ENCODE measurements around the gene HNRNPM.

HNRNPM gene

DNA sequence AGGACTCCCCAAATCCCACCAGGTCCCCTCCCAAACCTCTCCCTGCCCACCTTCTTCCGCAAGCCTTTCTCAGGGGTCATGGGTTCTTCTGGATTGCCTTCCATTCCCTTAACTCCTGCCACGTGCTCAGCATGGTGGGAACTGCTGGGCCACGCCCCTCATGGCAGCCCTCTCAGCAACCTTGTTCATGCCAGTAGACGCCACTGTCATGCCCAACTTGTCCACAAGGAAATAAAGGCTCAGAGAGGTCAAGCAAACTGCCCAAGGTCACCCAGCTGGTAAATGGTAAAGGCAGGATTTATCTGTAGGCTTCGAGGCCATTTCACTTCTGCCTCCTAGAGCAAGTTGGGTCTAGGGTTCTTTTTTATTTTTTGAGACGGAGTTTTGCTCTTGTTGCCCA is 46.8 kb downstream of the HNRNPM start:
- DNase-seq, result no peak
- TF ChIP-seq POLR2A (IDR thresholded peaks at IDR 0.05; ENCODE audit: low read length) (no peak), GATA1 (IDR thresholded peaks at IDR 0.05; ENCODE audit: low read depth, low read length) (no peak)

DNA sequence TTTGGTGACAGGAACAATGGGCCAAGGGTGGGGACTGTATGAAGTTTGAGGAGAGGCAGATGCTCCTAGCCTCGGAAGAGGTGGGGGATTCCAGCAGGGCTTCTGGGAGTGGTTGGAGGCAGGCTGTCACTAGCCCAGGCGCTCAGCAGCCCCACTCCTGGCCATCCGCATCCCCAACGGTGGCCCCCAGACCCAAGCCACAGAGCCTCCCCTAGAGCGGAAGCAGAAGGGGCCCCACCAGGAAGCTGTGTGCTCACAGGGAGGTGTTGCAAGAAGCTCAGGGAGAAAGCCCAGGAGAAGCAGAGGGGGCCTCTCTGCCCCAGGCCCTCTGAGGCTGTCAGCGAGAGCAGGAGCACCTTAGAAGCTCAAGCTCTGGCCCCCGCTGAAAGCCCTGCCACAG is 49.4 kb downstream of the HNRNPM start:
- no peak for DNase-seq
- TF ChIP-seq GATA1 (IDR thresholded peaks at IDR 0.05; ENCODE audit: low read depth, low read length), result no peak
- no peak for TF ChIP-seq POLR2A (IDR thresholded peaks at IDR 0.05; ENCODE audit: low read length)

DNA sequence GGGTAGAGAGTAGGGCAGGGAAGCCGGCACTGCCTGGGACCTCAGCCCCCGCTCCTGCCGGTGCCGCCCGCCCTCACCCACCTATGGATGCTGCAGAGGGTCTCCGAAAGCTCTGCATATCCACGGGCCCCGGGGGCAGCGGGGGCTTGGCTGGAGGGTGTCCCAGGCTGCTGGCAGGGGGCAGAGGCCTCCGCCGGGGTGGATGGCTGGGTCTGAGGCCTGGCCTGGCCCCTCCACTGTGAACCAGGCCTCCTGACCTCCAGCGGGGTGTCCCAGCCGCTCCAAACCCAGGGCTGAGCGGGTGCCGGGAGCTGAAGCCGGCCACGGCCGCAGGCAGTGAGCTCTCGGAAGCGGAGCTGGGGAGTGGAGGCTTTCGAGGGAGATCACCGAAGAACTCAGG is 53.5 kb downstream of the HNRNPM start:
- DNase-seq, result no peak
- TF ChIP-seq POLR2A (IDR thresholded peaks at IDR 0.05; ENCODE audit: low read length) (no peak), GATA1 (IDR thresholded peaks at IDR 0.05; ENCODE audit: low read depth, low read length) (no peak)

DNA sequence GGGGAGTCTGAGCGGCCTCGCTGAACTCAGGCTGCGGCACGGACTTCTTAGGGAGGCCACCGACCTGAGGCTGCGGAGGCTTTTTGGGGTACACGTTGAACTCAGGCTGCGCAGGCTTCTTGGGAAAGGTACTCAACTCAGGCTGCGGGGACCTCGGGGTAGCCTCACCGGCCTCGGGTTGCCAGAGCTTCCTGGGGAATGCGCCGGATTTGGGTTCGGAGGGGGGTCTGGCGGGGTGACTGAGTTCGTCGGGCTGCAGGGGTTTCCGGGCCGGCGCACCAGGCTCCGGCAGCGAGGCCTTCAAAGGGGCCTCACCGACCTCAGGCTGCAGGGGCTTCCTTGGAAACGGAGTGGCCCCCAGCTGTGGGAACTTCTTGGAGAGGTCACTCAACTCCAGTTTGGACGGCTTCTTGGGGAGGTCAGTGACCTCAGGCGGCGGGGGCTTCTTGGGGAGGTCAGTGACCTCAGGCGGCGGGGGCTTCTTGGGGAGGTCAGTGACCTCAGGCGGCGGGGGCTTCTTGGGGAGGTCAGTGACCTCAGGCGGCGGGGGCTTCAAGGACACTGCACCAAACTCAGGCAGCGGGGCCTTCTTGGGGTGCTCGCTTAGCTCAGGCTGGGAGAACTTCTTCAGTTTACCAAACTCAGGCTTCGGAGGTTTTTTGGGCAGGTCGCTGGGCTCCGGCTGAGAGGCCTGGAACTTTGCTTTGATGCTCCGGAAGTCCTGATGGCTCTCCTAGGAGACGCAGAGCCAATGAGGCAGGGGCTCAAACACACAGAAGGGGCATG is 54.5 kb downstream of the HNRNPM start:
- TF ChIP-seq POLR2A (IDR thresholded peaks at IDR 0.05; ENCODE audit: low read length) (no peak), GATA1 (IDR thresholded peaks at IDR 0.05; ENCODE audit: low read depth, low read length) (no peak)
- no peak for DNase-seq

DNA sequence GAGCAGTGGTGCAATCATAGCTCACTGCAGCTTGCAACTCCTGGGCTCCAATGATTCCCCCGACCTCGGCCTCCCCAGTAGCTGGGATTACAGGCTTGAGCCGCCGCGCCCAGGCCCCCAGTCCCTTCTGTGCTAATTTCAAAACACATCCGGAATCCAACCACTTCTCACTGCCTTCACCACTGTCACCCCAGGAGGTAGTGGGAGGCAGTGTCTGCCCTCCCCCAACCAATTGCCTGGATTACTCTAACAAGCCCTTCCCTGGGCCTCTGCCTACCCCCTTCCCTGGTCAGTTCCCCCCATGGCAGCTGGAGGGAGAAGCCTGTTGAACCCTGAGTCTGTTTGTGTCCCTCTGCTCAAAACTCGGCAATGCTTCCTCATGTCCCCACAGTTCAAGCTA is 55.4 kb downstream of the HNRNPM start:
- TF ChIP-seq POLR2A (IDR thresholded peaks at IDR 0.05; ENCODE audit: low read length), result no peak
- no peak for TF ChIP-seq GATA1 (IDR thresholded peaks at IDR 0.05; ENCODE audit: low read depth, low read length)
- DNase-seq, result no peak

DNA sequence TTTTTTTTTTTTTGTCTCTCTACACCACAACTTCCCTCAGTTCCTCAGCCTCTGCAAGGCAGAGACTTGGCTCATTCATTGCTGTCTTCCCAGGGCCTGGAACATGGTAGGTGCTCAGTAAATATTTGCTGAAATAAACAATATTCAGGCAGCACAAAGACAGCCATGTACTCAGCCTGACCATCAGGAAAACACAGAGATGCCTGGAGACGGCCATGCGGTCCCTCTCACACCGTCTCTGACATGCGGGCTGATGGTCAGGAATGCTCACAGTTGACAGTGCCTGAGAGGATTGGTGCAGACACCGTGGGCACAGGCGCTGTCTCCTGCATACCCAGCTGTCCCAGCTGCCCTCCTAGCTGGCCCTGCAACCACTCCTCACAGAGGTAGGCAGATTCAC is 56.7 kb downstream of the HNRNPM start:
- TF ChIP-seq POLR2A (IDR thresholded peaks at IDR 0.05; ENCODE audit: low read length) (no peak), GATA1 (IDR thresholded peaks at IDR 0.05; ENCODE audit: low read depth, low read length) (no peak)
- DNase-seq, result no peak

DNA sequence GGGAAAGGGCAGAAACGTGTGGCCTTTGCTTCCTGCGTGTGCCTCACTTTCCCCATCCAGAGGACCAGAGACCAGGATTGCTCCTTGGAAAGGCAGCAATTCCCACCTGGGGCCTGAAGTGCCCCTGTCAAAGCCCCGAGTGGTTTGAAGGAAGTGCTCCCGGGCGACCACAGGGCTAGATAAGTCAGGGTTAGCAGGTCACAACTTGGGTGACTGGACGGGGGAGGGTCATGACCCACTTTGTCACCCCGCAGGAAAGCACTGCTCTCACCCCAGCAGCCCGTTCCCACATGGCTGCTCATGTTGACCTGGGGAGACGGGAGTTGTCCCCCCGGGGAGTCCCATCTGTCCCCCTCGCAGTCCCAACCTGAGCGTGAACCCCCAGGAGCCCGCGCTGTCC is 57.2 kb downstream of the HNRNPM start:
- TF ChIP-seq GATA1 (IDR thresholded peaks at IDR 0.05; ENCODE audit: low read depth, low read length), result no peak
- TF ChIP-seq POLR2A (IDR thresholded peaks at IDR 0.05; ENCODE audit: low read length), result no peak
- no peak for DNase-seq

DNA sequence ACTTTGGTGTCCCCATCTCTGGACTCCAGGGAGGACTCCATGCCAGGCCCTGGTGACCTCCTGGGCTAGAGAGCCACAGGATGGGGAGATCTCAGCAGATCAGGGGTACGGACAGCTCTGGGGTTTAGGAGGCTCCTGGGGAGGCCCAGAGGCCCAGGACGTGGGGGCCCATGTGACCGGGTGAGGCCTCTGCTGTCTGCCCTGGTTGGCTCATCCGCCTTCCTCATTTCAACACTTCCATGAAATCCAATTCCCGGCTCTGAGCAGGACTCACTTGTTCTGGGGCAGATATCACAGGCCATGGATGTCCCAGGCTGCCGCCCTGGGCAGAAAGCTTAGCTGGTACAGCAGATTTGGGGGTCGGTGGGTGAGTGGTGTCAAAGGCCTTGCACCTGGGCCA is 58.7 kb downstream of the HNRNPM start:
- no peak for DNase-seq
- TF ChIP-seq POLR2A (IDR thresholded peaks at IDR 0.05; ENCODE audit: low read length), result no peak
- TF ChIP-seq GATA1 (IDR thresholded peaks at IDR 0.05; ENCODE audit: low read depth, low read length), result no peak

DNA sequence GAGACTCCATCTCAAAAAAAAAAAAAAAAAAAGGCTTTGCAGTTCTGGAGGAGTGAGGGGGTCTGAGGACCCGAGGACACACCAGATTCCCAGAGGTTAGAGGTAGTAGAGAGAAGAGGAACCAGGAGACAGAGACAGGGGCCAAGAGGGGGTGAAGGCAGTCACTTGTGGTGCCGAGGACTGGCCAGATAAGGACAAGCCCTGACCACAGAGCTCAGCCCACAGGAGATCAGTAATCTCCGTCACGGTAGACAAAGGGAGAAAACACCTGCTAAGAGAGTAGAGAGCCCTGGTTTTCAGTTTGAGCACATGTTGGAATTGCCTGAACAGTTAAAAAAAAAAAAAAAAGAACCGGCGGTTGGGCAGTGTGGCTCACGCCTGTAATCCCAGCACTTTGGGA is 59.4 kb downstream of the HNRNPM start:
- TF ChIP-seq GATA1 (IDR thresholded peaks at IDR 0.05; ENCODE audit: low read depth, low read length), result no peak
- no peak for TF ChIP-seq POLR2A (IDR thresholded peaks at IDR 0.05; ENCODE audit: low read length)
- DNase-seq, result peak in 1 of 2 experiments; percentile 44

DNA sequence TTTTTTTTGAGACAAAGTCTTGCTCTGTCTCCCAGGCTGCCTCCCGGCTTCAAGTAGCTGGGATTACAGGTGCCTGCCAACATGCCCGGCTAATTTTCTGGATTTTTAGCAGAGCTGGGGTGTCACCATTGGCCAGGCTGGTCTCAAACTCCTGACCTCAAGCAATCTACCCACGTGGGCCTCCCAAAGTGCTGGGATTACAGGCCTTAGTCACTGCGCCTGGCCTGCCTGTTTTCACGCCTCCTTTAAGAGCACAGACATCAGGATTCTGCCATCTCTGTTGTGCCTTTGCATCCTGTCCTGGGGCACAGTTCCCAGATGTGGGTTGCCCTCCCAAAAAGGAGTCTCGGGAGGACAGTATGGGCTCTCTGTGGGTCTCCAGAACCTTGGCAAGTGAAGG is 60.1 kb downstream of the HNRNPM start:
- TF ChIP-seq POLR2A (IDR thresholded peaks at IDR 0.05; ENCODE audit: low read length), result no peak
- no peak for TF ChIP-seq GATA1 (IDR thresholded peaks at IDR 0.05; ENCODE audit: low read depth, low read length)
- no peak for DNase-seq

DNA sequence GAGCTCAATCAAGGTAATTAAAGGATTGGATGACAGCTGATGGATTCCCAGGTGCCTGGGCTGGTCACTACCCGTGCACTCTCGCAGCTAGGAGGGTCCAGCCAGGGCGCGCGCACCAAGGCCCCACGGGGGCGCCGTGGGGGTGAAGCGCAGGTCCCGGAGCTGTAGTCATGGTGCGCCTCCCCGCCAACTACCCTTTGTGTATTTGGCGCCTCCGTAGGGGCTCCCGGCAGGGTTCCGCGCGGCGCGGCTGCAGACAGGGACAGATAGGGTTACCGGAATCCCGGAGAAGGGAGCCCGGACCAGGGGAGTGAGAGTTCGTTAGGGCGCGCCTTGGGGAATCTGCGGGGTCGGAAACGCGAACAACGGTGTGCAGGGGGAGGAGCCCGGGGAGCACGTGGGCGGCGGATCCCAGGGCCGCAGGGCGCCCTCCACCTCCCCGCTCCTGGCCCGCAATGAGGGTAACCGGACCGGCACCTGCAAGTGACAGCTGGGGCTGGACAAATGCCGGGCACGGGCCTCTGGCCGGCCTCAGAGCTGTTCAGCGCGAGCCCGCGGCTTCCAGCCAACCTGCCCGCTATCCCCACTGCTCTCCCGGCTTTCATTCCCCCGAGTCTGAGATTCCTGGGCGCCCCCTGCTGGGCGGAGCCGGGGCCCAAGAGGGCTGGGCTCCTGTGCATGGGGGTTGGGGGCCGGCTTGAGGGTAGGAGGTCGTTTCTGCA is 61.1 kb downstream of the HNRNPM start:
- DNase-seq, result peak; percentile 63 to 80
- TF ChIP-seq POLR2A (IDR thresholded peaks at IDR 0.05; ENCODE audit: low read length) (no peak), GATA1 (IDR thresholded peaks at IDR 0.05; ENCODE audit: low read depth, low read length) (no peak)

DNA sequence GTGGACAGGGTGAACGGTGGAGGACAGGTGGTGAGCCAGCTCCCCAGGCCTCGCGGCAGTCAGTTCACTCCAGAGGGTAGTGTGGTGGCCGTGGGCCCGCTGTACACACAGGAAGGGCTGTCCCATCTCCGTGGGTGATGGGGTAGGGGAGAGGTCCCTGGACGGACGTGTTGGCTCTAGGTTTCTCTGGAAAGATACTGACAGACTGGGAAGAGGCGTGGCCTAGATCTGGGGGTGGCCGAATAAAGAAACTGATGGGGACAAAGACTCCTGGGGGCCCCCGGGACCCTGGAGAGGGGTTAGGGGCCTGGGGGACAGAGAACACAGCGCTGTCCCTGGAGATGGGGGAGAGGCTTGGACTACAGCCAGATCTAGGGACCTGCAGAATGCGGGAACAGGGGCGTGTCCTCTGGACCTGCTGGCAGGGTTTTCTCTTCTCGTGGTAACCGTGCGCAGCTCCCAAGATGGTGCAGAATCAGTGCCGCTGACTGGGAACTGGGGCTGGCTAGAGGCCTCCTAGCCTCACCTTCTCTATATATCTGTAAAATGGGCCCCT is 61.7 kb downstream of the HNRNPM start:
- DNase-seq, result no peak

DNA sequence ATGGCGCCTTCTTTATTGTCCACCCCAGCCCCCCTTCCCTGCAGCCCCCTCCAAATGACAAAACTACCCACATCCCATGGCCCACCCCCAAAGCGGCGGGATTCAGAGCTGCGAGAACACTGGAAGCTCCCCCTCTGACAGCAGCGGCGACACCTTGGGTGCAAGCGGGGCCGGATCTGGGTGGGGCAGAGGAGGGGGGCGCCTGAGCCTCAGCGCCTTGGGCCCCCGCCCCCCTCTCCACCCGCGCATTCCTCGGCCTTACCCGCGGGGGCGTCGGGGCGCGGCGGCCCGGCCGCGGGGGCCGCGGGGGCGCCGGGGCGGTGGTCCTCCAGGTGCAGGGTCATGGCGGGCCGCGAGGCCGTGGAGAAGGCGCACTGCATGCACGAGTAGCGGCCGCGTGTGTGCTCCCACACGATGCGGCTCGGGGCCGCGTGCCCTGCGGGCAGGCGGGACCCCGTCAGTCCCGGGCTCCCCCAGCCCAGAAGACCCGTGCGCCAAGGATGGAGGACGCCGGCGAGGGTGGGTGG is 65.9 kb downstream of the HNRNPM start:
- TF ChIP-seq POLR2A (IDR thresholded peaks at IDR 0.05; ENCODE audit: low read length) (no peak), GATA1 (IDR thresholded peaks at IDR 0.05; ENCODE audit: low read depth, low read length) (no peak)
- no peak for DNase-seq

More for the DNA sequence above, 61.7 kb downstream of the HNRNPM start:
- TF ChIP-seq POLR2A (IDR thresholded peaks at IDR 0.05; ENCODE audit: low read length) (no peak), GATA1 (IDR thresholded peaks at IDR 0.05; ENCODE audit: low read depth, low read length) (no peak)

DNA sequence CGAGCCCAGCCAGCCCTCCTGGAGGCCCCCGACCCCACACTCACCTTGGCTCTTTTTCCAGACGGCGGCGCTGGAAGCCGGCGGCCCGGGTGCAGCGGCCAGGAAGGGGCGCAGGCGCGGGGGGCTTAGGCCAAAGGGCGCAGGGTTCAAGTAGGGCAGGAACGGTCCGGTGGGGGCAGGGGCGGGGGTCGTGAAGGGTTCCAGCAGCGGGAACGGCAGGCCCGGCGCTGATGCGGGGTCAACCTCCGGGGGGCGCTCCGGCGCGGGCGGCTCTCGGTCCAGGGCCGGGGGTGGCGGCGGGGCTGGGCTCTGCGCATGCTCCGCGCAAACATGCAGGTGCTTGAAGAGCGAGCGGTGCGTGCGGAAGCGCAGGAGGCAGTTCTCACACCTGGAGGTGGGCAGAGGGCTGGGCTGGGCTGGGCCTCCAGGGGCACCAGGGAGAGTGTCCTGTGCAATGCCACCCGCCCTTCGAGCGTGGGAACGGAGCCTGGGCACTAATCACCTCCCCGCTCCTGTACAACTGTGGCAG is 66.9 kb downstream of the HNRNPM start:
- no peak for DNase-seq
- no peak for TF ChIP-seq GATA1 (IDR thresholded peaks at IDR 0.05; ENCODE audit: low read depth, low read length)
- TF ChIP-seq POLR2A (IDR thresholded peaks at IDR 0.05; ENCODE audit: low read length), result no peak

Measured in erythroblast (primary cell).